GM12873 (cell line): Measurements from ENCODE around the gene PKDCC.
A peak's percentile ranks its signal among the peaks of the same experiment; 100 is the strongest.

Source experiments
- CTCF ChIP-seq: IDR thresholded peaks from 2 replicates; pipeline ENCODE4 v1.5.1; 2012; ENCODE audit warnings: low read depth, mild to moderate bottlenecking, moderate library complexity, low read length, control low read depth; ENCODE audit not compliant: insufficient read depth; ENCODE audit errors: missing control alignments

Gene PKDCC

GRCh38 chr2:42057902-42058450 lies 10.2 kb downstream of the PKDCC start:
- no peak for TF ChIP-seq CTCF

- TF ChIP-seq CTCF = no peak
Observed at GRCh38 chr2:42059261-42059898, 11.6 kb downstream of the PKDCC start.

- TF ChIP-seq CTCF = peak; percentile 19
Observed at GRCh38 chr2:42060028-42060427, 12.2 kb downstream of the PKDCC start.

- no peak for TF ChIP-seq CTCF
Observed at GRCh38 chr2:42060718-42061619, 13.1 kb downstream of the PKDCC start.

- TF ChIP-seq CTCF = no peak
Observed at GRCh38 chr2:42061839-42062238, 14.0 kb downstream of the PKDCC start.

GRCh38 chr2:42063431-42064171 lies 15.8 kb downstream of the PKDCC start:
- TF ChIP-seq CTCF = no peak

GRCh38 chr2:42064417-42064942 lies 16.7 kb downstream of the PKDCC start:
- no peak for TF ChIP-seq CTCF
